A549 (cell line): Measurements from ENCODE around the gene MAP3K20. TPM values are rescaled to one million over a fixed set of nuclear protein-coding genes. Genes with fewer than 3 reads are reported as not detected.

Experiments used
- ATAC-seq, 2 experiments: fragments of 200-7000 bp in 1 of 2; fragments of >200 bp in 1 of 2; cut with Nextera tagmentation in 1 of 2; cut with Tn5 transposase in 1 of 2; 3 replicates each; pipeline versions ENCODE4 v1.8.0 to v1.9.1; 2018 to 2020; ENCODE audit warnings: mild to moderate bottlenecking in 1 of 2, moderate library complexity in 1 of 2
- CTCF ChIA-PET: fragments of 300-600 bp; sonication (Branson Sonifier 250); formaldehyde crosslinking; extraction: SDS; loops from one replicate; lab custom pipeline; 2021; ENCODE audit warnings: antibody characterized with exemption, inconsistent platforms; lab: Yijun Ruan, JAX
- POLR2A ChIA-PET: fragments of 350-600 bp; formaldehyde crosslinking; extraction: SDS; loops from one replicate; lab custom pipeline; 2021; ENCODE audit warnings: antibody characterized with exemption, inconsistent platforms; lab: Yijun Ruan, JAX
- DNase-seq, 2 experiments: peaks; one replicate each; pipeline versions ENCODE4 v3.0.0 to v3.0.0-alpha.2; 2011 to 2016; ENCODE audit warnings: low read depth in 1 of 2, low spot score in 1 of 2
- FAIRE-seq: peaks from 2 replicates; lab custom pipeline; 2011; peaks lifted over from hg19 to GRCh38; lab: Jason Lieb, UNC
- H3K27ac ChIP-seq, 2 experiments: fragments of >200 bp; sonication (Bioruptor Twin); formaldehyde crosslinking; 3 replicates each; pipeline ENCODE4 v1.5.1; 2016 to 2017
- H3K4me1 ChIP-seq: fragments of >200 bp; sonication (Bioruptor Twin); formaldehyde crosslinking; 3 replicates; pipeline ENCODE4 v1.6.1; 2016
- H3K4me2 ChIP-seq: fragments of >200 bp; sonication (Bioruptor Twin); formaldehyde crosslinking; 3 replicates; pipeline ENCODE4 v1.6.1; 2016
- H3K4me3 ChIP-seq: fragments of >200 bp; sonication (Bioruptor Twin); formaldehyde crosslinking; 3 replicates; pipeline ENCODE4 v1.5.1; 2016
- H3K9me3 ChIP-seq: fragments of >200 bp; sonication (Bioruptor Twin); formaldehyde crosslinking; 3 replicates; pipeline ENCODE4 v1.6.1; 2016
- ATOH8 ChIP-seq: fragments of 250-450 bp; sonication (Bioruptor Pico); IDR thresholded peaks from 2 replicates; pipeline ENCODE4 v1.5.0; 2020; ENCODE audit warnings: low read depth, mild to moderate bottlenecking, moderate library complexity
- BCL3 ChIP-seq: fragments of >200 bp; sonication (Bioruptor Twin); formaldehyde crosslinking; IDR thresholded peaks from 3 replicates; pipeline ENCODE4 v1.6.1; 2016
- BHLHE40 ChIP-seq: IDR thresholded peaks from 2 replicates; pipeline ENCODE4 v1.6.1; 2012; ENCODE audit warnings: low read depth, low read length, inconsistent platforms
- CBX2 ChIP-seq: fragments of 200-600 bp; sonication (generic); IDR thresholded peaks from 2 replicates; pipeline ENCODE4 v1.6.1; 2016; ENCODE audit warnings: low read depth, mild to moderate bottlenecking, borderline replicate concordance
- CTCF ChIP-seq: fragments of >200 bp; sonication (Bioruptor Twin); formaldehyde crosslinking; IDR thresholded peaks from 3 replicates; pipeline ENCODE4 v1.5.1; 2016
- EHF ChIP-seq: fragments of 250-450 bp; sonication (Bioruptor Pico); IDR thresholded peaks from 2 replicates; pipeline ENCODE4 v1.5.0; 2020; ENCODE audit warnings: mild to moderate bottlenecking
- ELK1 ChIP-seq: fragments of 150-350 bp; IDR thresholded peaks from 2 replicates; pipeline ENCODE4 v1.6.1; 2014; ENCODE audit warnings: low read depth, mild to moderate bottlenecking, low read length
- EP300 ChIP-seq, 2 experiments: fragments of >200 bp; sonication (Bioruptor Twin); formaldehyde crosslinking; IDR thresholded peaks; 2 replicates in 1 of 2; 3 replicates in 1 of 2; pipeline ENCODE4 v1.6.1; 2016 to 2017
- ESRRA ChIP-seq: fragments of 150-350 bp; IDR thresholded peaks from 2 replicates; pipeline ENCODE4 v1.6.1; 2014; ENCODE audit warnings: mild to moderate bottlenecking, low read length, borderline replicate concordance
- FOSB ChIP-seq: fragments of 250-450 bp; sonication (Bioruptor Pico); IDR thresholded peaks from 2 replicates; pipeline ENCODE4 v1.5.0; 2020; ENCODE audit warnings: mild to moderate bottlenecking, moderate library complexity
- HDAC2 ChIP-seq: fragments of 200-600 bp; sonication (generic); IDR thresholded peaks from 2 replicates; pipeline ENCODE4 v1.6.1; 2016
- HES2 ChIP-seq: fragments of >200 bp; sonication (Bioruptor Twin); formaldehyde crosslinking; IDR thresholded peaks from 2 replicates; pipeline ENCODE4 v1.6.1; 2016
- HEYL ChIP-seq: fragments of 250-450 bp; sonication (Bioruptor Pico); IDR thresholded peaks from 2 replicates; pipeline ENCODE4 v1.8.0; 2021; ENCODE audit warnings: mild to moderate bottlenecking, moderate library complexity
- HOXB13 ChIP-seq: fragments of 250-450 bp; sonication (Bioruptor Pico); IDR thresholded peaks from 2 replicates; pipeline ENCODE4 v1.5.0; 2020; ENCODE audit warnings: low read depth, mild to moderate bottlenecking, moderate library complexity
- HOXB5 ChIP-seq: fragments of 250-450 bp; sonication (Bioruptor Pico); IDR thresholded peaks from 2 replicates; pipeline ENCODE4 v1.5.0; 2020; ENCODE audit warnings: mild to moderate bottlenecking, moderate library complexity
- JUNB ChIP-seq: fragments of >200 bp; sonication (Bioruptor Twin); formaldehyde crosslinking; IDR thresholded peaks from 2 replicates; pipeline ENCODE4 v1.6.1; 2016
- KDM5A ChIP-seq: fragments of 200-600 bp; sonication (generic); IDR thresholded peaks from 2 replicates; pipeline ENCODE4 v1.6.1; 2016; ENCODE audit warnings: antibody characterized with exemption, mild to moderate bottlenecking
- MAFK ChIP-seq: fragments of 450-650 bp; IDR thresholded peaks from 2 replicates; pipeline ENCODE4 v1.6.1; 2014; ENCODE audit not compliant: partially characterized antibody
- MAX ChIP-seq: IDR thresholded peaks from 2 replicates; pipeline ENCODE4 v1.6.1; 2012
- PHF8 ChIP-seq: fragments of 200-600 bp; sonication (generic); IDR thresholded peaks from 2 replicates; pipeline ENCODE4 v1.6.1; 2016; ENCODE audit warnings: low read depth, mild to moderate bottlenecking, antibody characterized with exemption, moderate library complexity, borderline replicate concordance
- POLR2AphosphoS2 ChIP-seq: conservative IDR thresholded peaks from 2 replicates; pipeline ENCODE4 v1.6.1; 2012; ENCODE audit warnings: low read length, improper control_type of control experiment, inconsistent platforms
- RAD21 ChIP-seq, 2 experiments: fragments of >200 bp in 1 of 2; sonication (Bioruptor Twin) in 1 of 2; formaldehyde crosslinking in 1 of 2; IDR thresholded peaks in 1 of 2; conservative IDR thresholded peaks in 1 of 2; 2 replicates in 1 of 2; 3 replicates in 1 of 2; pipeline ENCODE4 v1.6.1; 2012 to 2018; ENCODE audit warnings: inconsistent platforms in 1 of 2
- RARB ChIP-seq: fragments of 250-450 bp; sonication (Bioruptor Pico); IDR thresholded peaks from 2 replicates; pipeline ENCODE4 v1.8.0; 2021; ENCODE audit warnings: mild to moderate bottlenecking, moderate library complexity
- SMC3 ChIP-seq: fragments of >200 bp; sonication (Bioruptor Twin); formaldehyde crosslinking; IDR thresholded peaks from 3 replicates; pipeline ENCODE4 v1.6.1; 2018; ENCODE audit warnings: inconsistent platforms
- SREBF2 ChIP-seq: fragments of 450-650 bp; IDR thresholded peaks from 2 replicates; pipeline ENCODE4 v1.6.1; 2014; ENCODE audit warnings: mild to moderate bottlenecking, moderate library complexity
- TFCP2L1 ChIP-seq: fragments of 250-450 bp; sonication (Bioruptor Pico); IDR thresholded peaks from 2 replicates; pipeline ENCODE4 v1.5.0; 2021; ENCODE audit warnings: mild to moderate bottlenecking
- ZFP36 ChIP-seq: fragments of 450-650 bp; IDR thresholded peaks from 2 replicates; pipeline ENCODE4 v1.6.1; 2014; ENCODE audit warnings: borderline replicate concordance; ENCODE audit not compliant: partially characterized antibody
- ZNF302 ChIP-seq: fragments of 250-450 bp; sonication (Bioruptor Pico); IDR thresholded peaks from 2 replicates; pipeline ENCODE4 v1.9.0; 2021; ENCODE audit warnings: inconsistent platforms, mild to moderate bottlenecking, moderate library complexity
- WGBS: methylation state at CpG from one replicate; pipeline ENCODE4 v1.1.6; 2017; ENCODE audit errors: missing lambda C conversion rate; 5-methylcytosine and 5-hydroxymethylcytosine counted together
- polyA plus RNA-seq, 4 experiments: library from polyadenylated mRNA; depleted of rRNA in 3 of 4; stranded (reverse); fragments of >200 nt; fragmentation: RNase III in 1 of 4; extraction: RNeasy Plus Mini Kit Qiagen cat#74134 plus additional on column Dnase treatment in 1 of 4; gene quantifications; 2 replicates in 3 of 4; 3 replicates in 1 of 4; pipeline ENCODE4 v1.2.3, GENCODE V29; 2011 to 2017

The MAP3K20 gene
- polyA plus RNA-seq, 2 of the 4 experiments (the other 2 are of a cell fraction), result 34.7 to 80.7 TPM

GRCh38 chr2:173290046-173290445 is 214.4 kb downstream of the MAP3K20 start (continued):
- TF ChIP-seq BCL3 (no peak), HDAC2 (no peak), HOXB13 (CRISPR knock-in tag) (no peak), ZFP36 (no peak)

GRCh38 chr2:173290518-173290917 is 214.9 kb downstream of the MAP3K20 start:
- ChIA-PET POLR2A (no interaction called here), CTCF (no interaction called here)
- ATAC-seq (no peak), DNase-seq (no peak), FAIRE-seq (no peak)
- H3K4me3 ChIP-seq, result no peak overlapping the region
- no peaks in the 10 kb centered on the region for H3K9me3 ChIP-seq
- no peak overlapping the region for H3K4me2 ChIP-seq
- 78% methylated on average over 6 of the region's 6 CpGs for WGBS
- H3K27ac ChIP-seq, result no peak overlapping the region
- no peak for TF ChIP-seq HOXB5
- no peak for TF ChIP-seq SMC3
- peaks cover 6% of the 10 kb centered on the region for H3K4me1 ChIP-seq

- Histone ChIP-seq H3K4me2 (no peak overlapping the region), H3K9me3 (no peaks in the 10 kb centered on the region), H3K27ac (no peak overlapping the region), H3K4me1 (peaks cover 6% of the 10 kb centered on the region), H3K4me3 (no peak overlapping the region)
- ChIA-PET POLR2A (no interaction called here), CTCF (interaction anchor here (0.6 kb wide), 1 partner anchor 20 kb away, joined by 3 read pairs; no protein-coding TSS in a partner anchor)
- no peak for DNase-seq
- TF ChIP-seq EP300 (IDR thresholded peaks at IDR 0.05), result no peak
- no peak for TF ChIP-seq EHF (CRISPR knock-in tag)
- TF ChIP-seq ZNF302, result no peak
- no peak for TF ChIP-seq CTCF
- no peak for TF ChIP-seq JUNB
- peak; percentile 70 for TF ChIP-seq ZFP36
- TF ChIP-seq HEYL, result no peak
- WGBS, result 66% methylated on average over 4 of the region's 4 CpGs
- no peak for ATAC-seq
- no peak for FAIRE-seq
Measured at GRCh38 chr2:173291412-173291811, 215.8 kb downstream of the MAP3K20 start.

- H3K4me3 ChIP-seq, result no peak overlapping the region
- no peak overlapping the region for H3K4me2 ChIP-seq
- H3K9me3 ChIP-seq, result peaks cover 18% of the 10 kb centered on the region; the same call in 2 of the 3 replicates
- ChIA-PET CTCF (no interaction called here), POLR2A (no interaction called here)
- no peak overlapping the region for H3K27ac ChIP-seq
- H3K4me1 ChIP-seq, result no peaks in the 10 kb centered on the region
- FAIRE-seq (no peak), DNase-seq (no peak), ATAC-seq (no peak)
- WGBS, result 91% methylated on average over 2 of the region's 2 CpGs
- TF ChIP-seq SREBF2 (no peak), TFCP2L1 (CRISPR knock-in tag) (no peak), FOSB (CRISPR knock-in tag) (no peak), ATOH8 (no peak), POLR2AphosphoS2 (no peak), ELK1 (no peak), RAD21 (conservative IDR thresholded peaks at IDR 0.05 in 1 of 2, IDR thresholded peaks at IDR 0.05 in 1 of 2) (no peak), KDM5A (no peak), BCL3 (no peak), HES2 (no peak), MAX (no peak), ESRRA (no peak), BHLHE40 (no peak), RARB (CRISPR knock-in tag) (no peak), JUNB (no peak), MAFK (no peak), PHF8 (no peak), CBX2 (no peak)
Measured at GRCh38 chr2:173296235-173296634, 220.6 kb downstream of the MAP3K20 start.
